WI38 (cell line): Measurements from ENCODE around the gene FOXO1.

Experiments used
- H3K4me3 ChIP-seq: 2 replicates; pipeline ENCODE4 v1.5.1; 2011; ENCODE audit warnings: low read depth, mild to moderate bottlenecking, control low read depth, low read length
- CTCF ChIP-seq: IDR thresholded peaks from 2 replicates; pipeline ENCODE4 v1.5.1; 2012; ENCODE audit warnings: low read depth, mild to moderate bottlenecking, control low read depth, low read length

Gene FOXO1

GRCh38 chr13:40533072-40533471, 133.4 kb downstream of the FOXO1 start:
- no peak overlapping the region for H3K4me3 ChIP-seq
- TF ChIP-seq CTCF = no peak

GRCh38 chr13:40530961-40531360, 135.5 kb downstream of the FOXO1 start:
- H3K4me3 ChIP-seq = no peak overlapping the region
- no peak for TF ChIP-seq CTCF

- TF ChIP-seq CTCF = no peak
- H3K4me3 ChIP-seq = no peak overlapping the region
These were observed 137.6 kb downstream of the FOXO1 start for GRCh38 chr13:40528881-40529280.

- no peak for TF ChIP-seq CTCF
- H3K4me3 ChIP-seq = no peak overlapping the region
These were observed 138.5 kb downstream of the FOXO1 start for GRCh38 chr13:40527914-40528313.

GRCh38 chr13:40522282-40522681, 144.2 kb downstream of the FOXO1 start:
- TF ChIP-seq CTCF = no peak

GRCh38 chr13:40520916-40521315, 145.5 kb downstream of the FOXO1 start:
- no peak overlapping the region for H3K4me3 ChIP-seq
- TF ChIP-seq CTCF = no peak

More at GRCh38 chr13:40522282-40522681, 144.2 kb downstream of the FOXO1 start:
- H3K4me3 ChIP-seq = no peak overlapping the region

- TF ChIP-seq CTCF = no peak
- no peak overlapping the region for H3K4me3 ChIP-seq
These were observed 146.8 kb downstream of the FOXO1 start for GRCh38 chr13:40519637-40520036.
